GM12801 (cell line): ENCODE measurements around the gene RALB.

ENCODE experiments used
- TF ChIP-seq, protein P1 (sequence below): IDR thresholded peaks from one replicate; pipeline ENCODE4 v1.5.1; 2011; ENCODE audit warnings: control low read depth; ENCODE audit not compliant: insufficient read length; ENCODE audit errors: extremely low read depth

The RALB gene

DNA sequence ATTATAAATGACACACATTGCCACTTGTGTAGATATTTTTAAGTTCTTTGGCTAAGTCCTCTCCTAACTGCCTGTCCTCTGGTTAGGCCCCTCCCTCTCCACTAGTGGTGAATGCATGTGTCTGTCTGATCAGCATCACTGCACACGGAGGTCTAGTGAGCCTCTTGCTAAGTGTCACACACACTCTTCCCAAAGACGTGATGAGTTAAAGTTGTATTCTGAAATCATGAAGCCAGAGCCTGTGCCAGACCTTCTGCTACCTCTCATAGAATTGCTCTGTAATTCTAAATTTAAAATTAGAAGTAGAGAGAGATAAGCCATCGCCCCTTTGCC lies 41.3 kb downstream of the RALB start:
- TF ChIP-seq, protein P1, sequence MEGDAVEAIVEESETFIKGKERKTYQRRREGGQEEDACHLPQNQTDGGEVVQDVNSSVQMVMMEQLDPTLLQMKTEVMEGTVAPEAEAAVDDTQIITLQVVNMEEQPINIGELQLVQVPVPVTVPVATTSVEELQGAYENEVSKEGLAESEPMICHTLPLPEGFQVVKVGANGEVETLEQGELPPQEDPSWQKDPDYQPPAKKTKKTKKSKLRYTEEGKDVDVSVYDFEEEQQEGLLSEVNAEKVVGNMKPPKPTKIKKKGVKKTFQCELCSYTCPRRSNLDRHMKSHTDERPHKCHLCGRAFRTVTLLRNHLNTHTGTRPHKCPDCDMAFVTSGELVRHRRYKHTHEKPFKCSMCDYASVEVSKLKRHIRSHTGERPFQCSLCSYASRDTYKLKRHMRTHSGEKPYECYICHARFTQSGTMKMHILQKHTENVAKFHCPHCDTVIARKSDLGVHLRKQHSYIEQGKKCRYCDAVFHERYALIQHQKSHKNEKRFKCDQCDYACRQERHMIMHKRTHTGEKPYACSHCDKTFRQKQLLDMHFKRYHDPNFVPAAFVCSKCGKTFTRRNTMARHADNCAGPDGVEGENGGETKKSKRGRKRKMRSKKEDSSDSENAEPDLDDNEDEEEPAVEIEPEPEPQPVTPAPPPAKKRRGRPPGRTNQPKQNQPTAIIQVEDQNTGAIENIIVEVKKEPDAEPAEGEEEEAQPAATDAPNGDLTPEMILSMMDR: no peak

DNA sequence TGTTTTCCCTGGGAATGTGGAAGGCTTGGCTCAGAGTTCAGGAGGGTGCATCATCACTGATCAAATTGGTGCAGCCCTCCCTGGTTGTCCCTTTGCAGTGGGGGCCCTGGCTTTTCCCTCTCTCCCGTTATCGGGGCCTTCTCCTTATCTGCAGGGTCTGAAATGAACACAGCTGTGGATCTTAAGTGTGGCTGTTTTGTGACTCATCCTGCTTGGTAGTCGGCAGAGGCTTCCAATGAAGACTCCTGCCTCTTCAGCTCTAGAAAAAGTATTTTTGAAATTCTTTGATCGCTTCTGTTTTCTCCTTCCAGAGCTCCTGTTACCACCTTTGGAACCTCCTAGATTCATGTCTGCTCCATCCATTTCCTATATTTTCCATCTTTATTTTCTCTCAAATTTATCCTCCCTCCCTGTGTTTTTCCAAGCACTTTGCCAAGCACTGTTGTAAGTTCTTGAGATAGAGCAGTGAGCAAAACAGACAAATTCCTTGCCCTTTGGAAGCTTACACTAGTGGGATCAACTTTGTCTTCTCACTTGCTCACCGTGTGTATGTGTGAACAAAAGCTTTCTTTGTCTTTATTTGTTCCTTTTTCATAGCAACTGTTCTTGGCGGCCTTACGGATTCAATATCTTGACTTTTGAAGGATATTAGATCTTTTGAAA lies 45.7 kb downstream of the RALB start:
- TF ChIP-seq, protein P1: no peak

DNA sequence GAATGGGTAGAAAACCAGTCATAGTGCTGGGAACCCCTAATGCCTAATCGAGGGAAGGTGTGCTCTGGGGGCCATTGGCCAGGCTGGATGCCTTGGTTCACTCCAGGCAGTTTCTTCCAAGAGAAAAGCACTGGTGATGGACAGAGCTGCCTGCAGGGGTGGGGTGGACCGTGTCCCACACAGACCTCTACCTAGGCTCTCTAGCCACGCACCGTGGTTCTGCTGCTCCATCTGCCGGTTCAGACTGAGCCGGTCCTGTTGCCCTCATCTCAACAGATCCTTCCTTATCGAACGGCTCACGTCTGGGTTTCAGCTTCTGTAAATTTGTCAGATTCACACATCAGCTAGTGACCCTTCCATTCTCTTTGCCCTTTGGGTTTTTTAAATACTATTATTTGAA lies 46.4 kb downstream of the RALB start:
- TF ChIP-seq, protein P1: no peak

DNA sequence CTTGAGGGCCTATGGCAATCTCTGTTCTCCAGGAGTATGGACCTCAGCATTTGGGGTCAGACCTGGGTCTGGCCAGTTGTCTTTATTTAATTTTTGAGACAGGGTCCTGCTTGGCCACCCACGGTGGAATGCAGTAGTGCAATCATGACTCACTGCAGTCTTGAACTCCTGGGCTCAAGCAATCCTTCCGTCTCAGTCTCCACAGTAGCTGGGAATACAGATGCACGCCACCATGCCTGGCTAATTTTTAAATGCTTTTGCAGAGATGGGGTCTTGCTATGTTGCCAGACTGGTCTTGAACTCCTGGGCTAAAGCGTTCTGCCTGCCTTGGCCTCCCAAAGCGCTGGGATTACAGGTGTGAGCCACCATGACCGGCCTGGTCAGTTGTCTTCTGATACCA lies 46.9 kb downstream of the RALB start:
- TF ChIP-seq, protein P1: no peak

DNA sequence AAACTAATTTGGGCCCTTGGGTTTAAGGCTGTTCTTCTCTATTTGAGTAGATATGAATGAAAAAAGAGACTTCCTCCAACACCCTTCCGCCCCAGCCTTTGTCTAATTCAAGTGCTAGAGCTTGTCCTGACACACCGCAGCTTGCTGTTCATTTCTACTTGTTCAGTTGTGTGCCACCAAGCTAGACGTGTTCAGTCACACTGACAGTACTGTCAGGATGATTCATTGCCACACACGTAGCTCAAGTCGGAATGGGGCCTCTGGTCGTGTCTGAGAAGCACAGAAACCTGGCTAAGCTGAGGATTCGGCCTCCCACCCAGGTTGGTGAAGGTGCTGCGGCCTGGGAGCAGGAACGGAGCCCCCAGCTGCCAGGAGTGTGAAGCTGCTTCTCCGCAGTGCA lies 47.7 kb downstream of the RALB start:
- TF ChIP-seq, protein P1: no peak

DNA sequence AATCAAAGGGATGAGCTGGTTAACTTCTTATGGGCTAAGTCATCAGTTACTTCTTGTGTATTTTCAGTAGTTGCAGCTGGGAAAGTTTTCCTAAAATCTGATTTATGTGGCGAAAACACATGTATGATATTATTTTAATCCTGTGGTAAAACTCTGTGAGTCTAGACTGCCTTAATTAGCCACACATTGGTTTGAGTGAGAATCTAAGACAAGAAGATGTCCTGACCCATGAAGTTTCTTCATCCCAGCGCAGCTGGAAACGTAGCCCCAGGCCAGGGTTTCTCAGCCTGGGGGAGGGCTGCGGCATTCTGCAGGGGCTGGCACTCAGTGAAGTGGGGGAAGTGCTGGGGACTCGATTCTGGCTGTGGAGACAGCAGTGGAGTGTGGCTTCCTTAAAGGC lies 48.6 kb downstream of the RALB start:
- TF ChIP-seq, protein P1: no peak

DNA sequence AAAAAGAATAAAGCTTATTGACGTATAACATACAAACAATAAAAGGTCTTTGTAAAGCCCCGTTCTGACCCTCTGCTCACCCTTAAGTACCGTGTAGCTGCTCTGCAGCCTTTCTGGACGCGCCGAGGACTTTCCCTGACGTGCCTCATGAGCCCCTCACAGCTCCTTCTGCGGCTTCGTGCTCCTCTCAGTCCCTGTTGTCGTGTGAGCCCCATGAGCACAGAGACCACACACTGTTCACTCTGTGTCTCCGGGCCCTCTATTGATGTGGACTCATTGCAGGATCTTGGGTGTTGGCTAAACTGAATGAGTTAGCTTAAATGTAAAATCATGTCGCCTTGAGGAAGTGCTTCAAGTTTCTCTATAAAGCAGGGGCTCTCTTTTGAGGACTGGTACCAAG lies 49.6 kb downstream of the RALB start:
- TF ChIP-seq, protein P1: no peak

DNA sequence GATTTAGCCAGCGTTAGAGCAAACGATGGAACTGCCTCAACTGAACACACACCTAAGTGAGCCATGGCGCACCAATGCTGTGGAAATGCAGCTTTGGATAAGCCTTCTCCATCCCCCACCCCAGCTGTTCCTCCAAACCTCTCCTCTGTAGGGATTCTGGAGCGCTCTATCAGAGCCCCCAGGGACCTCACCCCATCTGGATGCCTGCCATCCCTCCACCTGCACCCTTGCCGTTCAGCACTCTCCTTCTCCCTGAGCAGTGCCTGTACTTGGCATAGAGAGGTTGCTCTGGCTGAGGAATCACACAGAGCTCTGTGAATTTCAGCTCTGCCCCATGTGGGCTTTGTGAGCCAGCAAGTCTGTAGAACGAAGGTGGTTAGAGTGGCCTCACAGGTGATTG lies 50.5 kb downstream of the RALB start:
- TF ChIP-seq, protein P1: no peak
